ENCODE data around the gene FGD2.
"Not testable (repeated sequence)": the region's sequence is repeated elsewhere in the genome, so short reads cannot be mapped to it uniquely, and the experiment has no call there.

The FGD2 gene

GRCh38 chr6:36990401-36990800, 15.1 kb upstream of the FGD2 start:
- not testable (repeated sequence) for DNase-seq

- no peak for DNase-seq
Measured at GRCh38 chr6:36997811-36998722, 7.4 kb upstream of the FGD2 start.

- DNase-seq, result no peak
Measured at GRCh38 chr6:36998723-36999038, 6.8 kb upstream of the FGD2 start.

- DNase-seq, result no peak
Measured at GRCh38 chr6:36999061-36999750, 6.2 kb upstream of the FGD2 start.

- no peak for DNase-seq
Measured at GRCh38 chr6:36999751-37000125, 5.7 kb upstream of the FGD2 start.

GRCh38 chr6:37004044-37004980, 1.1 kb upstream of the FGD2 start:
- peak in 1 of 2 donors; percentile 29 for DNase-seq

GRCh38 chr6:37005827-37006567, 542 bp downstream of the FGD2 start:
- DNase-seq, result peak in 1 of 2 donors; percentile 37

- no peak for DNase-seq
Measured at GRCh38 chr6:37006793-37007339, 1.4 kb downstream of the FGD2 start.

- DNase-seq, result peak; percentile 31 to 61
Measured at GRCh38 chr6:37007340-37008043, 2.0 kb downstream of the FGD2 start.

- DNase-seq, result no peak
Measured at GRCh38 chr6:37008484-37009465, 3.3 kb downstream of the FGD2 start.

GRCh38 chr6:37010402-37010892, 5.0 kb downstream of the FGD2 start:
- DNase-seq, result no peak

- DNase-seq, result no peak
Measured at GRCh38 chr6:37011656-37012378, 6.4 kb downstream of the FGD2 start.

- no peak for DNase-seq
Measured at GRCh38 chr6:37013516-37014491, 8.3 kb downstream of the FGD2 start.

GRCh38 chr6:37014667-37015066, 9.2 kb downstream of the FGD2 start:
- no peak for DNase-seq

GRCh38 chr6:37015532-37015931, 10.1 kb downstream of the FGD2 start:
- no peak for DNase-seq

- no peak for DNase-seq
Measured at GRCh38 chr6:37016995-37017394, 11.5 kb downstream of the FGD2 start.

- no peak for DNase-seq
Measured at GRCh38 chr6:37017606-37018197, 12.2 kb downstream of the FGD2 start.
